H9 (cell line): ENCODE results near the gene CDC5L. TPM values are rescaled to one million over a fixed set of nuclear protein-coding genes. Genes with fewer than 3 reads are reported as not detected.
A peak's percentile ranks its signal among the peaks of the same experiment; 100 is the strongest.

ENCODE experiments used
- DNase-seq: peaks from one replicate; pipeline ENCODE4 v3.0.0-alpha.2; 2017
- H2AFZ ChIP-seq: one replicate; pipeline ENCODE4 v1.6.1; 2013; ENCODE audit warnings: mild to moderate bottlenecking, low read length, control low read depth, moderate library complexity
- H2AK5ac ChIP-seq: 2 replicates; pipeline ENCODE4 v1.6.1; 2013; ENCODE audit warnings: low read length, control low read depth, mixed read lengths; ENCODE audit not compliant: insufficient read length
- H2BK120ac ChIP-seq: one replicate; pipeline ENCODE4 v1.6.1; 2013; ENCODE audit warnings: low read depth, mild to moderate bottlenecking, low read length, control low read depth, inconsistent platforms; ENCODE audit not compliant: poor library complexity, severe bottlenecking
- H2BK12ac ChIP-seq: 2 replicates; pipeline ENCODE4 v1.6.1; 2013; ENCODE audit warnings: low read length, control low read depth, mixed read lengths, low read depth; ENCODE audit not compliant: insufficient read length
- H2BK15ac ChIP-seq: 2 replicates; pipeline ENCODE4 v1.6.1; 2013; ENCODE audit warnings: low read depth, low read length, control low read depth
- H2BK20ac ChIP-seq: one replicate; pipeline ENCODE4 v1.6.1; 2013; ENCODE audit warnings: low read depth, mild to moderate bottlenecking, low read length, control low read depth, inconsistent platforms; ENCODE audit not compliant: poor library complexity, severe bottlenecking
- H2BK5ac ChIP-seq: 2 replicates; pipeline ENCODE4 v1.6.1; 2013; ENCODE audit warnings: low read length, control low read depth, mixed read lengths; ENCODE audit not compliant: insufficient read length
- H3K14ac ChIP-seq: 2 replicates; pipeline ENCODE4 v1.6.1; 2013; ENCODE audit warnings: low read length, control low read depth; ENCODE audit not compliant: insufficient read depth
- H3K18ac ChIP-seq: 2 replicates; pipeline ENCODE4 v1.6.1; 2013; ENCODE audit warnings: low read depth, mild to moderate bottlenecking, mixed read lengths, low read length, control low read depth; ENCODE audit not compliant: insufficient read length
- H3K23ac ChIP-seq: 2 replicates; pipeline ENCODE4 v1.6.1; 2013; ENCODE audit warnings: low read length, control low read depth, mixed read lengths, low read depth; ENCODE audit not compliant: insufficient read length
- H3K23me2 ChIP-seq: 2 replicates; pipeline ENCODE4 v1.6.1; 2013; ENCODE audit warnings: low read depth, mild to moderate bottlenecking, mixed read lengths, low read length, control low read depth; ENCODE audit not compliant: insufficient read length, poor library complexity, severe bottlenecking
- H3K27ac ChIP-seq: 2 replicates; pipeline ENCODE4 v1.5.1; 2013; ENCODE audit warnings: low read length, control low read depth, mixed read lengths, low read depth; ENCODE audit not compliant: insufficient read length
- H3K27me3 ChIP-seq: 2 replicates; pipeline ENCODE4 v1.6.1; 2013; ENCODE audit warnings: low read length, control low read depth, inconsistent platforms; ENCODE audit not compliant: insufficient read depth
- H3K4ac ChIP-seq: 2 replicates; pipeline ENCODE4 v1.6.1; 2013; ENCODE audit warnings: low read depth, mild to moderate bottlenecking, control low read depth, inconsistent platforms, low read length, moderate library complexity
- H3K4me1 ChIP-seq: 2 replicates; pipeline ENCODE4 v1.6.1; 2013; ENCODE audit warnings: low read length, control low read depth, inconsistent platforms; ENCODE audit not compliant: insufficient read depth
- H3K4me2 ChIP-seq: 2 replicates; pipeline ENCODE4 v1.6.1; 2013; ENCODE audit warnings: low read length, control low read depth, mixed read lengths; ENCODE audit not compliant: insufficient read length, insufficient read depth
- H3K56ac ChIP-seq: 2 replicates; pipeline ENCODE4 v1.6.1; 2013; ENCODE audit warnings: low read depth, mild to moderate bottlenecking, mixed read lengths, low read length, control low read depth; ENCODE audit not compliant: insufficient read length
- H3K79me1 ChIP-seq: 2 replicates; pipeline ENCODE4 v1.6.1; 2013; ENCODE audit warnings: low read depth, mild to moderate bottlenecking, moderate library complexity, low read length, control low read depth, inconsistent platforms; ENCODE audit not compliant: insufficient read depth, poor library complexity, severe bottlenecking
- H3K79me2 ChIP-seq: 2 replicates; pipeline ENCODE4 v1.6.1; 2013; ENCODE audit warnings: low read length, control low read depth, inconsistent platforms; ENCODE audit not compliant: insufficient read depth
- H3K9ac ChIP-seq: 2 replicates; pipeline ENCODE4 v1.6.1; 2013; ENCODE audit warnings: low read length, control low read depth, mixed read lengths; ENCODE audit not compliant: insufficient read length; ENCODE audit errors: extremely low read depth
- H3K9me3 ChIP-seq: one replicate; pipeline ENCODE4 v1.6.1; 2013; ENCODE audit warnings: low read depth, low read length, inconsistent platforms; ENCODE audit not compliant: control insufficient read depth
- H3T11ph ChIP-seq: one replicate; pipeline ENCODE4 v1.6.1; 2013; ENCODE audit warnings: mild to moderate bottlenecking, low read length, control low read depth, inconsistent platforms
- H4K20me1 ChIP-seq: one replicate; pipeline ENCODE4 v1.6.1; 2013; ENCODE audit not compliant: control insufficient read depth, insufficient read length, insufficient read depth
- H4K5ac ChIP-seq: 2 replicates; pipeline ENCODE4 v1.6.1; 2013; ENCODE audit warnings: low read depth, mild to moderate bottlenecking, mixed read lengths, low read length, control low read depth; ENCODE audit not compliant: insufficient read length
- H4K8ac ChIP-seq: replicated peaks from 2 replicates; pipeline ENCODE4 v1.6.1; 2013; ENCODE audit warnings: low read length, control low read depth, mixed read lengths, low read depth; ENCODE audit not compliant: insufficient read length
- H4K91ac ChIP-seq: 2 replicates; pipeline ENCODE4 v1.6.1; 2013; ENCODE audit warnings: low read depth, mild to moderate bottlenecking, moderate library complexity, mixed read lengths, low read length, control low read depth; ENCODE audit not compliant: insufficient read length
- H3K27ac Mint-ChIP-seq, 3 experiments: 2 replicates in 2 of 3; 3 replicates in 1 of 3; pipeline ENCODE4 v1.8.0; 2020 to 2021; ENCODE audit warnings: mixed read lengths in 3 of 3, mild to moderate bottlenecking in 1 of 3, moderate library complexity in 1 of 3
- H3K27me3 Mint-ChIP-seq: 2 replicates; pipeline ENCODE4 v1.8.0; 2021; ENCODE audit warnings: low read depth, mild to moderate bottlenecking, moderate library complexity, mixed read lengths
- H3K36me3 Mint-ChIP-seq, 3 experiments: 2 replicates in 2 of 3; 3 replicates in 1 of 3; pipeline ENCODE4 v1.8.0; 2020 to 2021; ENCODE audit warnings: low read depth in 3 of 3, mixed read lengths in 3 of 3; ENCODE audit not compliant: insufficient read depth in 1 of 3
- H3K4me1 Mint-ChIP-seq, 2 experiments: 2 replicates each; pipeline ENCODE4 v1.8.0; 2020; ENCODE audit warnings: mixed read lengths in 2 of 2
- H3K4me3 Mint-ChIP-seq, 2 experiments: 2 replicates in 1 of 2; 3 replicates in 1 of 2; pipeline ENCODE4 v1.8.0; 2020 to 2021; ENCODE audit warnings: mild to moderate bottlenecking in 2 of 2, mixed read lengths in 2 of 2, moderate library complexity in 1 of 2
- H3K9me3 Mint-ChIP-seq, 2 experiments: 2 replicates in 1 of 2; 3 replicates in 1 of 2; pipeline ENCODE4 v1.8.0; 2020; ENCODE audit warnings: mild to moderate bottlenecking in 2 of 2, mixed read lengths in 2 of 2, moderate library complexity in 1 of 2
- CTCF ChIP-seq: fragments of 200-600 bp; sonication (generic); conservative IDR thresholded peaks from 3 replicates; pipeline ENCODE4 v1.8.0; 2021; ENCODE audit warnings: antibody characterized with exemption, mild to moderate bottlenecking
- WGBS: extraction: QIAGEN DNeasy Blood & Tissue Kit; methylation state at CpG from one replicate; pipeline ENCODE4 v1.1.7; 2013; ENCODE audit warnings: missing lambda C conversion rate, low lambda C conversion rate, mixed read lengths; ENCODE audit not compliant: insufficient read length; ENCODE audit errors: extremely low coverage; 5-methylcytosine and 5-hydroxymethylcytosine counted together
- total RNA-seq: library from RNA; stranded (reverse); gene quantifications from 2 replicates; pipeline ENCODE4 v1.2.1, GENCODE V29; 2021

Gene CDC5L
- total RNA-seq, 1 experiment from 2014 or later, result 34.3 TPM

DNA sequence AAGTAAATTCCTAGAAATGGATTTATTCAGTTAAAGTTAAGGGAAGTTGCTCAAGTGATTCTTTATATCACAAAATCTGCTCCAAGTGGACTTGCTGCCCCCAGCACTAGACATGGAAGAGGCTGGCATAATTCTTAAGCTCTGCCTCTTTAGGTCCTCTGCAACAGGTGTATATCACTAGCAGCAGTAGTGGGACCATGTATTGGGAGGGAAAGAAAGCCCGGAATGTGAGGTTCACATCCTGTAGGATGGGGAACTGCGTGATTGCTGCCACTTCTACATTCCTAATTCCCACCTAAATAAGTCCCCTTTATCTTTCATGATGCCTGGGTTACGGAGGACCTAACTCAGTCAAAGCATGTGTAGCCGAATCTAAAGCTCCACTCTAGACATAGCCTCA lies 31.9 kb upstream of the CDC5L start:
- no peaks in the 10 kb centered on the region for H3K27me3 ChIP-seq
- WGBS, result no CpG with 5 or more reads among the region's 4 CpGs
- H3K4me2 ChIP-seq, result no peak overlapping the region
- H3T11ph ChIP-seq, result no peak overlapping the region
- no peak overlapping the region for H2BK12ac ChIP-seq
- no peak overlapping the region for H2AK5ac ChIP-seq
- H3K23me2 ChIP-seq, result no peaks in the 10 kb centered on the region
- H4K8ac ChIP-seq, result no peak overlapping the region
- H3K79me1 ChIP-seq, result no peaks in the 10 kb centered on the region
- Mint-ChIP-seq H3K36me3 (no peaks in the 10 kb centered on the region), H3K4me3 (no peak overlapping the region), H3K27ac (no peak overlapping the region), H3K9me3 (no peaks in the 10 kb centered on the region), H3K27me3 (peaks cover 5% of the 10 kb centered on the region; the same call in 1 of the 2 replicates), H3K4me1 (peaks cover 1% of the 10 kb centered on the region in 2 experiments; a peak in 3 of 4 replicates)
- no peaks in the 10 kb centered on the region for H3K9me3 ChIP-seq
- no peaks in the 10 kb centered on the region for H4K20me1 ChIP-seq
- DNase-seq, result no peak
- no peak overlapping the region for H3K9ac ChIP-seq
- H4K91ac ChIP-seq, result no peak overlapping the region
- H3K14ac ChIP-seq, result no peak overlapping the region
- no peak overlapping the region for H2BK120ac ChIP-seq
- H2BK15ac ChIP-seq, result no peak overlapping the region
- H2AFZ ChIP-seq, result no peak overlapping the region
- H3K56ac ChIP-seq, result no peak overlapping the region
- H3K18ac ChIP-seq, result no peak overlapping the region
- H2BK20ac ChIP-seq, result no peak overlapping the region
- H2BK5ac ChIP-seq, result no peak overlapping the region
- H4K5ac ChIP-seq, result peak overlapping the region; percentile 19
- no peak for TF ChIP-seq CTCF
- no peak overlapping the region for H3K23ac ChIP-seq
- H3K27ac ChIP-seq, result no peak overlapping the region
- no peak overlapping the region for H3K4ac ChIP-seq
- no peaks in the 10 kb centered on the region for H3K4me1 ChIP-seq
- no peaks in the 10 kb centered on the region for H3K79me2 ChIP-seq
